Measurements from ENCODE around the gene L2HGDH. TPM values are rescaled to one million over a fixed set of nuclear protein-coding genes. Genes with fewer than 3 reads are reported as not detected.

L2HGDH gene
- total RNA-seq, 2 experiments from 2014 or later: 8.7 to 19.8 TPM

DNA sequence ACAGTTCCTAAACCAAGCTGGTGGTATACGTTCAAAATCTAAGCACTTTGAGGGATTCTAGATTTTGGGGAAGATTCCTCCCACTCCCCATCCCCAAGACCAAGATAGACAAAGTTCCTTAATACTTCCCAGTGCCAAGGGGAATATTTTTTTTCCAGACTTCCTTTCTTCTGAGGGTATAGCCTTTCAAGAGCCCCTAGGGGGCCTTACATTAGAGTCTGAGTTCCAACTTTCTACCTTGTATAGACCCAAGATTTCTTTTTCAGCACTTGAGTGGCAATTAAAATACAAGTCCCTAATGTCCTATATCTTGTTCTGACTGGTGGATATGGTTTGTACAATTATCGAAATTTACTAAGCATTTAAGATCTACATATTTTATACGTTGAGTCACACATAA is 52.0 kb downstream of the L2HGDH start:
- BruUV-seq (replicated peaks): no TSS peak
- POLR2A ChIA-PET: interaction anchor here (0.6 kb wide), 1 partner anchor 112 kb away, joined by 5 read pairs; no protein-coding TSS in a partner anchor

DNA sequence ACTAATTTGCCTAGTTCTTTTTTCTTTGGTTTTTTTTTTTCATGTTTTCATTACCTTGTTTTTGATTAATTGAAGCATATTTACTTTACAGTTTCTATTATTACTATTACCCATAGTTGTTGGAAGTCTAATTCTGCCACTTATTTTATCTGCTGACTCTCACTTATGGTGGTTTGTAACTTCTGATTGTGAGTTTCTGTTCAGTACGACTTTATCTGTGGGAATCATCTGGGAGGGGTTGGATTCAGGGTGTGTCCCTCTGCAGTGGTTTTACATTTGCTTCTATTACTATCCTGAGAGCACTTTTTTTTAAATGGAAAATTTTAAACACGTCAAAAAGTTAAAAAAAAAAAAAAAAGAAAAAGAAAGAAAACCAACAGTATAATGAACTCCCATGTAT is 54.3 kb downstream of the L2HGDH start:
- no peak for DNase-seq (ENCODE audit: low spot score)
- BruUV-seq (replicated peaks): no TSS peak
- Histone ChIP-seq H3K4me2 (ENCODE audit: low read length) (no peak overlapping the region), H3K36me3 (ENCODE audit: insufficient read depth, low read length) (peaks cover 3% of the 10 kb centered on the region; the same call in 1 of the 2 replicates), H3K27ac (ENCODE audit: low read depth, low read length, poor library complexity, severe bottlenecking) (no peak overlapping the region), H3K4me3 (ENCODE audit: low read depth, low read length, poor library complexity, severe bottlenecking) (no peak overlapping the region), H4K20me1 (ENCODE audit: insufficient read depth, low read length) (no peaks in the 10 kb centered on the region), H3K79me2 (ENCODE audit: insufficient read depth, low read depth, low read length) (no peaks in the 10 kb centered on the region), H2AFZ (ENCODE audit: low read length) (no peak overlapping the region), H3K9me2 (ENCODE audit: insufficient read depth, low read length) (no peaks in the 10 kb centered on the region), H3K4me1 (ENCODE audit: insufficient read depth, low read length, poor library complexity, severe bottlenecking) (no peaks in the 10 kb centered on the region), H3K9me3 (ENCODE audit: low read length) (no peaks in the 10 kb centered on the region)
- intact Hi-C loops (cut with micrococcal nuclease; ENCODE audit: unreplicated experiment): no loop called here
- CTCF ChIA-PET (ENCODE audit: unreplicated experiment): no interaction called here
- TF ChIP-seq EZH2phosphoT487 (IDR thresholded peaks at IDR 0.05; ENCODE audit: borderline replicate concordance, low read depth, low read length): no peak
- no peak for TF ChIP-seq CTCF (conservative IDR thresholded peaks at IDR 0.05; ENCODE audit: low read length)
- POLR2A ChIA-PET: interaction anchor here (0.6 kb wide), 1 partner anchor 9 kb away, joined by 3 read pairs; no protein-coding TSS in a partner anchor

More for the DNA sequence above, 52.0 kb downstream of the L2HGDH start:
- peaks cover 9% of the 10 kb centered on the region; the same call in 1 of the 2 replicates for H3K36me3 ChIP-seq (ENCODE audit: insufficient read depth, low read length)
- no peaks in the 10 kb centered on the region for H3K79me2 ChIP-seq (ENCODE audit: insufficient read depth, low read depth, low read length)
- intact Hi-C loops (cut with micrococcal nuclease; ENCODE audit: unreplicated experiment): loop anchor here (5.0 kb wide), 1 partner anchor 128 kb away; no protein-coding TSS in a partner anchor
- no peak overlapping the region for H2AFZ ChIP-seq (ENCODE audit: low read length)
- no peak for TF ChIP-seq EZH2phosphoT487 (IDR thresholded peaks at IDR 0.05; ENCODE audit: borderline replicate concordance, low read depth, low read length)
- TF ChIP-seq CTCF (conservative IDR thresholded peaks at IDR 0.05; ENCODE audit: low read length): no peak
- no peaks in the 10 kb centered on the region for H4K20me1 ChIP-seq (ENCODE audit: insufficient read depth, low read length)
- no peaks in the 10 kb centered on the region for H3K9me2 ChIP-seq (ENCODE audit: insufficient read depth, low read length)
- CTCF ChIA-PET (ENCODE audit: unreplicated experiment): no interaction called here
- H3K27ac ChIP-seq (ENCODE audit: low read depth, low read length, poor library complexity, severe bottlenecking): no peak overlapping the region
- no peak overlapping the region for H3K4me3 ChIP-seq (ENCODE audit: low read depth, low read length, poor library complexity, severe bottlenecking)
- DNase-seq (ENCODE audit: low spot score): no peak
- H3K9me3 ChIP-seq (ENCODE audit: low read length): no peaks in the 10 kb centered on the region
- H3K4me2 ChIP-seq (ENCODE audit: low read length): no peak overlapping the region
- H3K4me1 ChIP-seq (ENCODE audit: insufficient read depth, low read length, poor library complexity, severe bottlenecking): no peaks in the 10 kb centered on the region

DNA sequence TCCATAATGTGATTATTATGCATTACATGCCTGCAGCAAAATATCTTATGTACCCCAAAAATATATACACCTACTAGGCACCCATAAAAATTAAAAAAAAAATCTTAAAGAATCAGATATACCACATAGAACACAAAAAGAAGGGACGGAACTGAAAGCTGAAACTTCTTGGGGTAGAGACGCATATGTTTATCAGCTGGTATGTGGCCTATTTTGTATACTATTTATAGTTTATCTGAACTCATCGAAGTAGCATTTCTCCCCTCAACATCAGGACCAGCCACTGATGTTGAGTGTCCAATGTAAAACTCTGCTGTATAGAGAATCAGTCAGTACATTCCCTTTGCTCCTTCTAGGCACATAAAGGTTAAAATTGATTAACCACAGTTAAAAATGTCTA is 57.8 kb downstream of the L2HGDH start:
- H3K4me1 ChIP-seq (ENCODE audit: insufficient read depth, low read length, poor library complexity, severe bottlenecking): no peaks in the 10 kb centered on the region
- H3K79me2 ChIP-seq (ENCODE audit: insufficient read depth, low read depth, low read length): no peaks in the 10 kb centered on the region
- no peaks in the 10 kb centered on the region for H4K20me1 ChIP-seq (ENCODE audit: insufficient read depth, low read length)
- no peak overlapping the region for H3K4me2 ChIP-seq (ENCODE audit: low read length)
- DNase-seq (ENCODE audit: low spot score): no peak
- intact Hi-C loops (cut with micrococcal nuclease; ENCODE audit: unreplicated experiment): no loop called here
- 0 out of 2 replicates have a peak, but pooled peaks cover 3% of the 10 kb centered on the region for H3K36me3 ChIP-seq (ENCODE audit: insufficient read depth, low read length)
- POLR2A ChIA-PET: interaction anchor here (0.5 to 0.6 kb wide), 3 partner anchors 17 to 393 kb away, joined by 3 to 6 read pairs (median 3); no protein-coding TSS in a partner anchor
- H3K9me3 ChIP-seq (ENCODE audit: low read length): no peaks in the 10 kb centered on the region
- CTCF ChIA-PET (ENCODE audit: unreplicated experiment): no interaction called here
- no TSS peak for BruUV-seq (replicated peaks)
- TF ChIP-seq CTCF (conservative IDR thresholded peaks at IDR 0.05; ENCODE audit: low read length): no peak
- TF ChIP-seq EZH2phosphoT487 (IDR thresholded peaks at IDR 0.05; ENCODE audit: borderline replicate concordance, low read depth, low read length): no peak
- H3K27ac ChIP-seq (ENCODE audit: low read depth, low read length, poor library complexity, severe bottlenecking): no peak overlapping the region
- no peaks in the 10 kb centered on the region for H3K9me2 ChIP-seq (ENCODE audit: insufficient read depth, low read length)
- no peak overlapping the region for H2AFZ ChIP-seq (ENCODE audit: low read length)
- no peak overlapping the region for H3K4me3 ChIP-seq (ENCODE audit: low read depth, low read length, poor library complexity, severe bottlenecking)
